Epithelial cell of proximal tubule (primary cell): ENCODE results near the gene CHAF1B. TPM values are rescaled to one million over a fixed set of nuclear protein-coding genes. Genes with fewer than 3 reads are reported as not detected.

ENCODE experiments used
- DNase-seq: peaks from one replicate; pipeline ENCODE4 v3.0.0-alpha.2; 2011; ENCODE audit warnings: low read depth
- H3K4me3 ChIP-seq: 2 replicates; pipeline ENCODE4 v1.5.1; 2011; ENCODE audit warnings: low read depth, mild to moderate bottlenecking, low read length
- CTCF ChIP-seq: conservative IDR thresholded peaks from 2 replicates; pipeline ENCODE4 v1.5.1; 2012; ENCODE audit warnings: low read depth, mild to moderate bottlenecking, low read length
- total RNA-seq: library from RNA; depleted of rRNA; stranded (reverse); fragments of >200 nt; gene quantifications from 2 replicates; pipeline ENCODE4 v1.2.3, GENCODE V29; 2015

Gene CHAF1B
- total RNA-seq, 1 donor from 2014 or later, result 8.5 TPM

- DNase-seq, result no peak
- TF ChIP-seq CTCF, result no peak
- H3K4me3 ChIP-seq, result no peak overlapping the region
Observed at GRCh38 chr21:36433059-36433709, 48.0 kb downstream of the CHAF1B start.

- TF ChIP-seq CTCF, result no peak
- no peak for DNase-seq
Observed at GRCh38 chr21:36434144-36434543, 49.0 kb downstream of the CHAF1B start.

GRCh38 chr21:36436829-36437744 lies 51.9 kb downstream of the CHAF1B start:
- DNase-seq, result no peak
- H3K4me3 ChIP-seq, result no peak overlapping the region
- no peak for TF ChIP-seq CTCF

More at GRCh38 chr21:36434144-36434543, 49.0 kb downstream of the CHAF1B start:
- H3K4me3 ChIP-seq, result no peak overlapping the region

- DNase-seq, result no peak
- TF ChIP-seq CTCF, result no peak
- no peak overlapping the region for H3K4me3 ChIP-seq
Observed at GRCh38 chr21:36437745-36438128, 52.5 kb downstream of the CHAF1B start.

GRCh38 chr21:36441715-36442114 lies 56.5 kb downstream of the CHAF1B start:
- H3K4me3 ChIP-seq, result no peak overlapping the region
- TF ChIP-seq CTCF, result no peak
- DNase-seq, result no peak

GRCh38 chr21:36446301-36446700 lies 61.1 kb downstream of the CHAF1B start:
- H3K4me3 ChIP-seq, result no peak overlapping the region
- no peak for TF ChIP-seq CTCF
- DNase-seq, result no peak
